ENCODE data around the gene SFT2D1.
"Not testable (repeated sequence)": the region's sequence is repeated elsewhere in the genome, so short reads cannot be mapped to it uniquely, and the experiment has no call there.

- not testable (repeated sequence) for TF ChIP-seq CTCF, POLR2A (IDR thresholded peaks at IDR 0.05)
Measured at GRCh38 chr6:166344921-166345320, 2.6 kb upstream of the SFT2D1 start.

Data from body of pancreas (tissue), 4 donors.